Measurements from ENCODE around the gene ADAMTSL3.

DNA sequence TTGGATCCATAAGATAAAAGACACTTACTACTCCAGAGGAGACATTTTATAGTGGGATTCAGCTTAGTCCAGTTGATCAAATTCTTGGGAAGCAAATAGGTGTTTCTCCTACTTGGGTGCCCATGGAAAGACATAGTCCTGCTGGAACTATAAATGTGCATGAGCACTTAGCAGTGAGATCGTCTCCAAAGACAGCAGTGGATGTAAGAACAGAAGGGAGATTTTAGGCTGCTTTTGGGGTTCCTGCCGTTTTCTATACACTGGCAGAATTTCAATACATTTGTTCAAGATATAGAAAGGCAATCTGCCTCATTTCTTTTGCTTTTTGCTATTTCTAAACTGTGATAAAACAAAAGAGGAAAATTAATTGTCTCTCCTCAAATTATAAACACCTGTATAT lies 234.0 kb downstream of the ADAMTSL3 start:
- TF ChIP-seq, protein P1, sequence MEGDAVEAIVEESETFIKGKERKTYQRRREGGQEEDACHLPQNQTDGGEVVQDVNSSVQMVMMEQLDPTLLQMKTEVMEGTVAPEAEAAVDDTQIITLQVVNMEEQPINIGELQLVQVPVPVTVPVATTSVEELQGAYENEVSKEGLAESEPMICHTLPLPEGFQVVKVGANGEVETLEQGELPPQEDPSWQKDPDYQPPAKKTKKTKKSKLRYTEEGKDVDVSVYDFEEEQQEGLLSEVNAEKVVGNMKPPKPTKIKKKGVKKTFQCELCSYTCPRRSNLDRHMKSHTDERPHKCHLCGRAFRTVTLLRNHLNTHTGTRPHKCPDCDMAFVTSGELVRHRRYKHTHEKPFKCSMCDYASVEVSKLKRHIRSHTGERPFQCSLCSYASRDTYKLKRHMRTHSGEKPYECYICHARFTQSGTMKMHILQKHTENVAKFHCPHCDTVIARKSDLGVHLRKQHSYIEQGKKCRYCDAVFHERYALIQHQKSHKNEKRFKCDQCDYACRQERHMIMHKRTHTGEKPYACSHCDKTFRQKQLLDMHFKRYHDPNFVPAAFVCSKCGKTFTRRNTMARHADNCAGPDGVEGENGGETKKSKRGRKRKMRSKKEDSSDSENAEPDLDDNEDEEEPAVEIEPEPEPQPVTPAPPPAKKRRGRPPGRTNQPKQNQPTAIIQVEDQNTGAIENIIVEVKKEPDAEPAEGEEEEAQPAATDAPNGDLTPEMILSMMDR (conservative IDR thresholded peaks at IDR 0.05 in 1 of 2, IDR thresholded peaks at IDR 0.05 in 1 of 2; ENCODE audit: extremely low read depth in 1 of 2, insufficient read depth in 1 of 2, low read depth in 1 of 2, low read length in 2 of 2): no peak
- TF ChIP-seq EZH2 (IDR thresholded peaks at IDR 0.05; ENCODE audit: borderline replicate concordance, low read length): no peak

Data from mammary epithelial cell (primary cell).